Midbrain (tissue), 1 donor: ENCODE measurements around the gene EPHX1.
A peak's percentile ranks its signal among the peaks of the same experiment; 100 is the strongest.
"Not testable (repeated sequence)": the region's sequence is repeated elsewhere in the genome, so short reads cannot be mapped to it uniquely, and the experiment has no call there.

Source experiments
- DNase-seq: peaks from one replicate; lab custom pipeline; 2025; lab: John Stamatoyannopoulos, UW

Gene EPHX1

GRCh38 chr1:225881081-225881958, 71.4 kb downstream of the EPHX1 start:
- DNase-seq = peak; percentile 34

- peak; percentile 90 for DNase-seq
Observed at GRCh38 chr1:225881959-225882693, 72.2 kb downstream of the EPHX1 start, which contains the start of gene TMEM63A. TSS of gene TMEM63A (minus strand) at chr1:225882380. CDS start at chr1:225877580, 4,800 bp downstream.

GRCh38 chr1:225882694-225883615, 73.0 kb downstream of the EPHX1 start:
- peak; percentile 79 for DNase-seq

GRCh38 chr1:225883616-225884265, 73.8 kb downstream of the EPHX1 start:
- DNase-seq = no peak

GRCh38 chr1:225885336-225885735, 75.4 kb downstream of the EPHX1 start:
- no peak for DNase-seq

GRCh38 chr1:225886159-225887029, 76.5 kb downstream of the EPHX1 start:
- DNase-seq = no peak

GRCh38 chr1:225887030-225887314, 77.0 kb downstream of the EPHX1 start:
- no peak for DNase-seq

- DNase-seq = not testable (repeated sequence)
Observed at GRCh38 chr1:225887554-225888288, 77.8 kb downstream of the EPHX1 start.

GRCh38 chr1:225888289-225888897, 78.5 kb downstream of the EPHX1 start:
- DNase-seq = no peak

- DNase-seq = no peak
Observed at GRCh38 chr1:225888898-225889601, 79.1 kb downstream of the EPHX1 start, which contains the start of gene LEFTY1. TSS of gene LEFTY1 (minus strand) at chr1:225889146. CDS start at chr1:225889066, 80 bp downstream.

GRCh38 chr1:225889743-225890142, 79.8 kb downstream of the EPHX1 start:
- DNase-seq = no peak

GRCh38 chr1:225890346-225891228, 80.7 kb downstream of the EPHX1 start:
- no peak for DNase-seq

GRCh38 chr1:225891229-225891972, 81.5 kb downstream of the EPHX1 start:
- DNase-seq = no peak

GRCh38 chr1:225892307-225892706, 82.4 kb downstream of the EPHX1 start:
- no peak for DNase-seq
